Stimulated activated CD4-positive, alpha-beta T cell treated with anti-CD3 and anti-CD28 coated beads, Interleukin-15, amount 100 ng/mL, for 24 hours (primary cell): ENCODE results near the gene MOGAT2.

Source experiments
- DNase-seq: peaks from one replicate; pipeline ENCODE4 v3.0.0-alpha.2; 2020

The MOGAT2 gene

GRCh38 chr11:75760243-75760642 is 42.6 kb downstream of the MOGAT2 start:
- DNase-seq = no peak

- no peak for DNase-seq
These were observed 43.3 kb downstream of the MOGAT2 start for GRCh38 chr11:75760710-75761493.

DNA sequence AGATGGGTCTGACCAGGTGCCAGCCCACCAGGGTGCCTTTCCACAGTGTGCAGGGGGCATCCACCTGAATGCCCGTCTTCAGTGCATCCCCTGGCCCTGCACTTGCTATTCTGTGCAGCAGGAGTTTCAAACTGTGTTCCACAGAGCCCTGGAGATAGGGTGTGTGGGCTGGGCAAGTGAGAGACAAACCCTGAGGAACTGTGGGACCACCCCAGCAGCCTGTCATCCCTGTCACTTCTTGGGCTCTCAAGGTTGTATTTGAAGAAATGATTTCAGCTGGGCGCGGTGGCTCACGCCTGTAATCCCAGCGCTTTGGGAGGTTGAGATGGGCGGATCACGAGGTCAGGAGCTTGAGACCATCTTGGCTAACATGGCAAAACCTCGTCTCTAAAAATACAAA is 44.5 kb downstream of the MOGAT2 start:
- DNase-seq = no peak

DNA sequence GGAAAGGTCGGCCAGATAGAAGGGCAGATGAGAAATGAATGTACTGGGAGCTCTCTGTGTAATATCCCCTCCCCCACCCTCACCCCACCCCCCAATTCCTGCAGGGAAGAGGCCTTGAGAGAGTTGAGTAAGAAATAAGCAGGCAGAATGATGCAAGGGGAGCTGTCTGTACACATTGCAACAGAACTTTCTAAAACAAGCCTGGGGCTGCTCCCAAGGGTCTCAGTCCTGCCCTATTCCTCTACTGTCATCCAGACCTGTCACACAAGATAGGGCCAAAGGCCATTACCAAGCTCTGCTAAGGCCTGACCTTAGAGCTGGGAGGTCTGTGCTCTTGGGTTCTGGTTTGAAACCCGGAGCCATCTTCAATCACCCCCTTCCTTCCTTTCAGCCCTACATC is 45.2 kb downstream of the MOGAT2 start:
- DNase-seq = no peak

DNA sequence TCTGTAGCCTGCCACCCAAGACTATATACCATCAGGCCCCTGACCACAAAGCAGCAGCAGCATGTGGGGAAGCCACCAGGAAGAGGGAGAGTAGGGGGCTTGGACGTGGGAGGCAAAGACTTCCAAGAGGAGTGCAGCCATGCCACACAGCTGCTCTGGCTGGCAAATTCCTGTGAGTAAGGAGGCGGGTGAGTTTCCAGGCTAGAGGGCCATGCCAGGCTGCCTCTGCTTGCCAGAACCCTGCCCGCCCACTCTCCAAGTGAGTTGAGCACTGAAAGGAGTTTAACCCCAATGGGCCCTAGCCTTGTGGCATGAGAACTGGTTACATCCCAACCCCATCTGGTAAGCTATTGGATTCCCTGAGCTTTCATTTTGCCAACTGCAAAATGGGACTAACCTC is 46.2 kb downstream of the MOGAT2 start:
- no peak for DNase-seq

DNA sequence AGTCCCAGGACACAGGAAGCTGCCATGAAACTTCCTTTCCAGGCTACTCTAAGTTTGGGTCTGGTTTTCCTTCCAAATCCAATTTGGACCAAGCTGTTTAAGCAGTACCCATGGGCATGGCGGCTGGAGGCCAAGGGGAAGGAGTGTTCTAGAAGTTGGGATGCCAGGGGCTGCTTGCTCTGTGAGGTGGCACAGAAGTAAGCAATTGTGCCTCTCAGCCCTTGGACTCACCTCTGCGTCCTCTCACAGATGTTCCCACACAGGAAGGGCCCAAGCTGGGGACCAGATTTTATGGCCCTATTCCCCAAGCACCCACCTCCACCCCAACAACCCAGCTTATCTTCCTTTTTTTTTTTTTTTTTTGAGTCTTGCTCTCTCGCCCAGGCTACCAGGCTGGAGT is 47.5 kb downstream of the MOGAT2 start:
- no peak for DNase-seq

GRCh38 chr11:75766443-75767227 is 49.0 kb downstream of the MOGAT2 start:
- DNase-seq = no peak

GRCh38 chr11:75767228-75767572 is 49.6 kb downstream of the MOGAT2 start:
- no peak for DNase-seq

GRCh38 chr11:75767793-75768111 is 50.1 kb downstream of the MOGAT2 start:
- no peak for DNase-seq

DNA sequence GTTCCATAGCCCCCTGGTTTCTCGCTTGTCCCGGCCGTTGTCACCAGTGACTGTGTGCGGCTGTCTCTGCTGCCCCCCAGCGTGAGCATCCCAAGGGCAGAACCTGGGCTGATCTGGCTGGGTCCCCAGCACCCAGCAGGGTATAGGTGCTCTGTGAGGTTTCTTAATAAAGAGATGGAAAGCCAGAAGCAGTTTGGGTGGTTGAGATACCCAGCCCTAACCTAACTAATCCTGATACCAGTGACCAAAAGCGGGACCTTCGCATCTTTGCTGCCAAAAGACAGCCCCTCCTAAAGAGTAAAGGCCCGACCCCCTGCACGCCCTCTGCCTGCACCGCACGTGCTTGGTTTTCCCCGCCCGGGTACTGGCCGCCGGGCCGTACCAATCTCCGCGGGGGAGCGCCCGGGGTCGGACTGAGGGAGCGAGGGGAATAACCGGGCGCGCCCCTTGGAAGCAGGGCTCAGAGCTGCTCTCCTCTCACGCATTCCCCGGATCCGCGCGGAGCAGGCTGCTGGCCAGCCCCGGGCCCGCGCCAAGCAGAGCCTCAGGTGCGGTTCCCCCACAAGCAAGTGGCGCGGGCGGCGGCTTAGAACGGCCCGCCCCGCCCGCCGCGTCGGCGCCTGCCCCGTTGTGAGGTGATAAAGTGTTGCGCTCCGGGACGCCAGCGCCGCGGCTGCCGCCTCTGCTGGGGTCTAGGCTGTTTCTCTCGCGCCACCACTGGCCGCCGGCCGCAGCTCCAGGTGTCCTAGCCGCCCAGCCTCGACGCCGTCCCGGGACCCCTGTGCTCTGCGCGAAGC is 50.7 kb downstream of the MOGAT2 start, which contains the start of gene DGAT2:
DGAT2 (plus strand) TSS at position 667 of the 797 bp plus-strand sequence. CDS start 214 bp downstream, outside the sequence.
- DNase-seq = peak; percentile 81

- DNase-seq = no peak
These were observed 51.5 kb downstream of the MOGAT2 start for GRCh38 chr11:75768909-75769771.

DNA sequence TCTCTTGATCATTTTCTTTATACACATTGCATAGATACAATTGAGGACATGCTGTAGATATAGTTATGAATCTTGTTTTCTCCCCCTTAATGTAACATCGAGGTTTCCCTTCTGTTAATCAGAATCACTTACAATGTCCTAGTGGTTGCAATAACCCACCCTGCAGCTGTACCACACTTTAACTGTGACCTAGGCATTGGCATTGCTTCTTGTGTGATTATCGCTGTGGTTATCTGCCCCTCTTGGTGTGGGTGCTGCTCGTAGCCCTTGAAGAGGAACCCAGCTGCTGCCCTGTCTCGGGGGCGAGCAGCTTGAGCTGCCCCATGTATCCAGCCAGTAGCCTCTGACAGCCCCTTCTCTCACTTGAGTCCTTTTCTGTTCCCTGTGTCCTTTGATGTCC is 52.5 kb downstream of the MOGAT2 start:
- no peak for DNase-seq

- DNase-seq = no peak
These were observed 54.2 kb downstream of the MOGAT2 start for GRCh38 chr11:75771646-75772410.

DNA sequence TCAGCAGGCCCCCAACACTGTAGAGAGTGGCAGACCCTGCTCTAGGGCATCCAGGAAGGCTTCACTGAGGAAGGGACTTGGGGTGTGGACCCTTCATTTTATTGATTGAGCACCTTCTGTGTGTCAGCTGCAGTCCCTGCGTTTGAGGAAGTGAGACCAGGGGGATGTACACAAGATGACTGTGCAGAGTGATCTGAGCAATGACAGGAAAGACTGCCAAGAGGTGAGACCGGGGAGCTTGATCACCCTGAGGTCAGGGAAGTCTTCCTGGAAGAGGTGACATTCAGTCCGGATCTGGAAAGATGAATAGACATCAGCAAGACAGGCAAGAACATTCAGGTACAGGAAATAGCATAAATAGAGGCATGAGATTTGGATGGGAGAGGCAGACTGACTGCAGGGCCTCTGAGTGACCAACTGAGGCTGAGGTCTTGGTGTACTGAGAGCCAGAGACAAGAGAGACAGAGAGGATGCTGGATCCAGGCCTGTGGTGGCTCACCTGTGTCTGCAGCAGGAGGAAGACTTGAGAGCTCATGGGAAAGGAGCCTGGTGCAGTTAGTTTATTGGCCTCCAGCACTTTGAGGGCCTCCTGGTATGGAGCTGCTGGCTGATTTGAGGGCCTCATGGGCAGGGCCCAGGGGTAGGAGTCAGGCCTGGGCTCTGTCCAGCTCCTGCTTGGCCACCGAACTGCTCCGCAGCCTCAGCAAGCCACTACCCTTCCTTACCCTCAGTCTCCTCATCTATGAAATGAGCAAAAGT is 56.1 kb downstream of the MOGAT2 start:
- DNase-seq = no peak

GRCh38 chr11:75775056-75775455 is 57.4 kb downstream of the MOGAT2 start:
- no peak for DNase-seq

DNA sequence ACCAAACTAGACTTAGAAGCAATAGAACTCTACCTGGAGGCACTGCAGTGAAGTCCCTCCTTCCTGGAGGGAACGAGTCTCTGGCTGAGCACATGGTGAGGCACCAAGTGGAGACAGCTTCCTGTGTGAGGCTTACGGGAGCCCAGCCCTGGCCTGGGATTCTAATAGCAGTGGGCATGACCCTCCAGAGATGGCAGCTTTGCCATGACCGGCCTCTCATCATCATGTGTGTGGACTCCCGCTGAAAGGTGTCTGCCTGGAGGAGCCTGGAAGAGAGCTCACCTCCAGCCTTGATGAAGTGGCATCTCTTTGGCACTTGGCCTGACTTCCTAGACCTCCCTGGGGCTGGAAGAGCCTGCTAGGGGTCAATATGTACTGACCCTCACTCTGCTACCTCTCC is 58.9 kb downstream of the MOGAT2 start:
- DNase-seq = no peak

GRCh38 chr11:75777461-75778110 is 59.9 kb downstream of the MOGAT2 start:
- no peak for DNase-seq

DNA sequence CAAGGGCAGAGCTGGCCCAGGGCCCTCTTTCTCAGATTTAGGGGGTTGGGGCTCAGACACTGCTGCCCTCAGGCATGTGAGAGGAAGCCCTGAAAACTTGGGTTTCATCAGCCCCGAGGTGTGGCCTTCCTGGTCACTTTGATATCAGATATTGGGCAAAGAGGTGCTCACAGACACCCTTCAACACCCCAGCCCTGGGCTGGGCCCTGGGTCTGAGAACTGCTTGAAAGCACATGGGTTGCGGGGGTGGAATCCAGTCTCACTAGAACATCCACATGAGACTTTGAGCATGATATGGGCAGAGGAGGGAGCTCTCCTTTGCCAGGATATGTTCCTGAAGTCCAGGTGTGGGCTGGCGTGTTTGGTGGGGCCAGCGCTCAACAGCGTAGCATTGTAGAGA is 61.3 kb downstream of the MOGAT2 start:
- DNase-seq = no peak

- DNase-seq = no peak
These were observed 62.3 kb downstream of the MOGAT2 start for GRCh38 chr11:75779960-75780359.

DNA sequence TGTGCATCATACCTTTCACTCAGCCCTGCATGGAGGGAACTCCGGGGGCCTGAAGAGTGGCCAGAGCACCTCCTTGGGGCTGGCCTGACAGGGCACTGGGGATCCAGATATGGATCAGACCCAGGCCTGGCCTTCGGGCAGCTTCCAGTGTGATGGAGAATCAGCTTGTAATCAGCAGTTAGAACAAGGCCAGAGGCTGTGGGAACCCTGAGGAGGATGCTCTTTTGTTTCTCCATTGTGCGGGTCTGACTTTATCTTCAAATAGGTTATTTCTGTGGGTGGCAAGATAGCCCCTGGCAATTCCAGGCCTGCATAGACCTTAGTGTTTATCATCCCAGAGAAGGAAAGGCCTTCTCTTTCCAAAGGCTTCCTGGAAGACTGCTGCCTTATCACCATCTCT is 63.2 kb downstream of the MOGAT2 start:
- DNase-seq = no peak

DNA sequence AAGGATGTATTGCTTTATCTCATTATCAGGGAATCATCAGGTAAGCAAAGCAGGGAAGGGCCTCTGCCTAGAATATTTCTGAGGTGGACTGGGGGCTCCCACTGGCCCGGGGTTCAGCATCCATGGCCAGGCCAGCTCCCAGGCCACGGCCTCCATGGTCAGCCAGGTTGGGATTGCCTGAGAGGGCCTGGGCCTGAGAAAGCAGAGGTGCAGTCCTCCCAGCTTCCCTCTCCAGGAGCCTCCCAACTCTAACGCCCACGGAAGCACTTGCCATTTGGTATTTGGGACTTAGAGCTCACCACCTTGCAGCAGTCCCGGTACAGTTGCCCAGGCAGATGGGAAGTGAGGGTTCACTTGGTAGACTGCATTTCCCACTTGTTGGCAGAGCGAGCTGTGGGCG is 63.7 kb downstream of the MOGAT2 start:
- DNase-seq = no peak
